Activated T-cell treated with anti-CD3 and anti-CD28 coated beads for 1 hour (primary cell): ENCODE data around the gene TIE1.

Source experiments
- DNase-seq: peaks from one replicate; pipeline ENCODE4 v3.0.0-alpha.2; 2020; ENCODE audit warnings: low read depth

TIE1 gene

GRCh38 chr1:43274125-43274803 is 26.5 kb upstream of the TIE1 start:
- peak; percentile 9 for DNase-seq

DNA sequence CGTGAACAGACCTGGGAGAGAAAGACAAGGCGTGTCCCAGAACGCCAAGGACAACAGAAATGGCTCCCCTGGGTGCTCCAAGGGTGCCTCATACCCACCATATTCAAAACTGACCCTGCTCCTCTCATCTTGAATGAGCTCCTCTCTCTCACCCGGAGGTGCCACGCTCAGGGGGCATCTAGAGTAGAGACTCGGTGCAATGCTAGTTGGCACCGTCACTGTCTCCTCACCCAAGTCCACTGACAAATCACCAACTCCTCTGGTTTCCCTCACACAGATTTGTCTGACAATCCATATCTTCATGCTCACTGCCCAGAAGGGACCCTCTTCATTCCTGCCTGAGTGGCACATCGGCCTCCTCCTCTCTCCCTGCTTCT is 26.0 kb upstream of the TIE1 start:
- no peak for DNase-seq

GRCh38 chr1:43275826-43276620 is 24.8 kb upstream of the TIE1 start:
- DNase-seq, result no peak

DNA sequence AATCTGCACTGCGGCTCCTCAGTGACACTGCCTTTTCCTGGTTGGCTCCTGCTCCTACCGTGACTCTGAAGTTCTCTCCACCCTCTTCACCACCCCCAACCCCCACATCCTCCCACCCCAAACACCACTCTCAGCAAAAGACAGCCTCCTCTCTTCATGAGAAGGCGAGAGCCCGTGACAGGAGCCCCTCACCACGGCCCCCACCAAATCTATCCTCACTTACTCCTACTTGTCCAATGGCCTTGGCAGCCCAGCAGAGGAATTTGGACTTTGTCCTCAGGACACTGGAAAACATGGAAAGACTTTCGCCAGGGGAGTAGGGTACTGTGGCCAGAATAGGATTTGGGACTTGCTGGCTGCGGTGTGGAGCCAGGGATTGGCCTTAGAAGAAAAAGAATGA is 24.1 kb upstream of the TIE1 start:
- no peak for DNase-seq

DNA sequence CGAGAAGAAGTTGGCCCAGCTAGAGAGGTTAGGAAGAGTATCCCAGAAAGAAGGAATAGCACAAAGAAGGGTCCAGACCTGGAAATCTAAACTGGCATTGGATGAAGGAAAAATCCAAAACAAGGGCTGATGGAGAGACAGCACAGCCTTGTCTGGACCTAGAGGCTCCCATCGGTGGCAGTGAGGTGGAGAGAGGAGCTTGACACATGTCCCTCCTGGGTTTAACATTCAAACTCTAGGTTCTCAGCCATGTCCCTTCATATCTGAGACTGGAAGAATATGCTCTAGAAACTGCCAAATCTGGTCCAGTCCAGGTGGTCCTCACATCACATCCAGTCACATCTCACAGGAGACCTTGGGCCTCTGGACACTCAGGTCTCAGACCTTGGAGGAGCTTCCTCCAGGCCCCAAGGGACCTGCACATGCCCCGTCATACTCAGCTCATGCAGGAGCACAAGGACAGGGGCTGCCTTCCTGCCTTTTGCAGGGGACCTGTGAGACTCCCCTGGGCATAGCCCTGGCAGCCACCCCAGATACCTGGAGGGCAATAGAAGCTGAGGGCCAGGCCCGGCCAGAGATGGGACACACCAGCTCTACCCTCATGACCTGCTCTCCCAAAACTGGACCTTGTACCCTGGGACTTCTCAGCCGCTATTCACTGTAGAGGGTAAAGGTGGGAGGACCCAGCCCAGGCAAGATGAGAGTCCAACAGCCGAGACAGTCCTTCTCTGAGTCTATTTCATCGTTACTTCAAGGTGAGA is 23.5 kb upstream of the TIE1 start:
- no peak for DNase-seq

DNA sequence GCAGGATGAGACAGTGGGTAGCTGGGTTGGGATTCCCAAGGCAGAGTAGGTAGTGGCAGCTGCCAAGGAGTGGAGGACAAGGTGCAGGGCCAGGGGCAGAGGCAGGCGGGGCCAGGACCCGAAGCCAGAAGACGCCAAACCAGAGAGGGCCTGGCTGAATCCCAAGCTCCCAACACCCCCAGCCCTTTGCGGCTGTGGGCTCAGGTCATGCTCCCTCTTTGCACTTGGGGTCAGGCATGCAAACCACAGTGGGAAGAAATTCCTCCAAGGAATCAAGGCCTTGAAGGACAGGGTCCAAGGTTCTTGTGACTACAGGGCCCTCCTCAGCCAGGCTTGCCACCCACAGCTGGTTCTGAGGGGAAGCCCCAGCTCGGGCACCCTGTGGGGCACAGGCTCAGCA is 21.6 kb upstream of the TIE1 start:
- DNase-seq, result no peak

GRCh38 chr1:43279666-43280065 is 21.1 kb upstream of the TIE1 start:
- DNase-seq, result no peak

- DNase-seq, result no peak
These were observed 20.1 kb upstream of the TIE1 start for GRCh38 chr1:43280692-43281091.

DNA sequence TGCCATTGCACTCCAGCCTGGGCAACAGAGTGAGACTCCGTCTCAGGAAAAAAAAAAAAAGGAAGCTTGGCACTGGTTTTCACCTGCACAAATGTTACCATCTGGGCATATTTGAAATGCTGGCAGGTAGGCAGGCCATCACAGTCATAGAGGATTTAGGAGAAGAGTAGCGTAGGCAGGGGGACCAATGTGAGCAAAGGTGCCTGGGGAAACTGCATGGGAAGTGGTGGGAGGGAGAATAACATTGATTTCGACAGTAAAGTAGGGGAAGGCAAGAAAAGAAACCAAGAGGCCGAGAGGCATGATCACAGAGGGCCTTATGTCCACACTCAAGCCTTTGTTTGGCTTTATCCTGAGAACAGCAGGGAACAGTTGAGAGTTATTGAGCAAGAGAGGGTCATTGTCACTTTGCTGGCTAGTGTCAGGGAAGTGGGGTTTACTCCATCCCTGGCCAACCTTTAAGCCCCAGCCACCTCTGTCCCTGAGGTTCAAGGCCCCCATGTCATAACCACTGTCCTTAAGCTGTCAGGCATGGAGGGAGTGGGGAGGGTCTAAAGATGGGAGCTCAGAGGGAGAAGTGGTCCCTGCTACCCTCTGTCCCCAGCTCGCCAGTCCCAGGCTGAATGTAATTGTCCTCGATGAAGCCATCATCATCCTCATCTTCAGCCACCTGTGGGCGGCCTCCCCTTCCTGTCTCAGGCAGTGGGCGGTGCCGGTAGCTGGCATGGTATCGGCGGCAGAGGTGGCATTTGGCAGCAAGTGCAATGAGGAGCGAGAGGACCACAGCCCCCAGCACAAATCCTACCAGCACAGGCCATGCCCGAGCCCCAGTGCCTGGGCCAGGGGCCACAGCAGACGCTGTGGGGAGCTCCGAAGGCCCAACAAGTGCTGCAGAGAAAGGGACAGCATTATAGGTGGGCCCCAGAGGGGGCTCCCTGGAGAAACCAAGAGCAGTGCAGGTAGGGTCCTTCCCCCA is 18.3 kb upstream of the TIE1 start:
- DNase-seq, result no peak

DNA sequence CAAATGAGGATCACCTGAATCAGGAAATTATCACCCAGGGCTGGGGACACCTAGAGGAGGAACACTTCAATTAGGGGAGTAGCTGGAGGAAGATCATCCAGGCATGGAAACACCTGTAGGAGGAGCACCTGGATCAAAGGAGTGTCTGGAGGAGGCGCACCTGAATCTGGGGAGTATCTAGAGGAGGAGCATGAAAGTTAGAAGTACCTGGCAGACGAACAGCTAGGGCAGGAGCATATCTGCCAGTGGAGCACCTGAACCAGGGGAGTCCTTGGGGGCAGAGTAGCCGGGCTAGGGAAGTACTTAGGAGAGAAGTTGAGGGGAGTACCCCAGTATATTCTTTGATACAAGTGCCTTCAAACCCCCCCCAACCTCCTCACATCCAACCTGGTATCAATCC is 16.7 kb upstream of the TIE1 start:
- DNase-seq, result no peak

- DNase-seq, result no peak
These were observed 16.2 kb upstream of the TIE1 start for GRCh38 chr1:43284546-43285110.

DNA sequence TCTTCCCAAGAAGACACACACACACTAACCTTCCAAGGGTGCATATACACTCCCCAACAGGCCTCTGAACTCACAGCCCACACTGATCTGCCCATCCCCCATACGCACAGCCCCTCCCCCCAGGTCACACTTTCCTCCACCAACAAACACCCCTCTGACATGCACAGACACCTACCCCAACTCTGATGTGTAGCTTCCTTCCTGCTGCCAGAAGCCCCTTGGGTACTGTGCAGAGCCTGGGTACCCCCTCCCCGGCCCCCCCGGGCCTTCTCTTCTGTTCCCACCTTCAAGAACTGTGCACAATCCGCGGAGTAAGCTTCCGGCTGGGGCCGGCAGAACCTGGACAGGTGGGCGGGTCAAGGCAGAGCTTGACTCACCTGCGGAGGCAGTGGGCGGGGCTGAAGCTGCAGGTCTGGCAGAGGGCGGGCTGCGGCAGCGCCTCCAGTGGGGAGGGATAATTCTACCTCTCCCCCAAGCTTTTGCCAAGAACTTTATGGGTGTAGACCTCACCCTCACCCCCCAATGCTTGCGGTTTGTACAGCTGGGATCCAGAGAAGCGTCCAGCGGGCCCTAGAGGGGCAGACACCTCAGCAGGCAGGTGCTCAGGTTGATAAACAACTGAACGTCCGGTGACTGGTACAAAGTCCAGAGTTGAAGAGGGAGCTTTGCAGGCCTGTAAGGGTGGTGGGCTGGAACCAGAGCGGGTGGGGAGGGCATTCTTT is 15.4 kb upstream of the TIE1 start, which contains the start of gene C1orf210:
Gene C1orf210 (minus strand): TSS at position 313 of the 722 bp plus-strand sequence. CDS start 2,311 bp downstream, outside the sequence.
- DNase-seq, result no peak

DNA sequence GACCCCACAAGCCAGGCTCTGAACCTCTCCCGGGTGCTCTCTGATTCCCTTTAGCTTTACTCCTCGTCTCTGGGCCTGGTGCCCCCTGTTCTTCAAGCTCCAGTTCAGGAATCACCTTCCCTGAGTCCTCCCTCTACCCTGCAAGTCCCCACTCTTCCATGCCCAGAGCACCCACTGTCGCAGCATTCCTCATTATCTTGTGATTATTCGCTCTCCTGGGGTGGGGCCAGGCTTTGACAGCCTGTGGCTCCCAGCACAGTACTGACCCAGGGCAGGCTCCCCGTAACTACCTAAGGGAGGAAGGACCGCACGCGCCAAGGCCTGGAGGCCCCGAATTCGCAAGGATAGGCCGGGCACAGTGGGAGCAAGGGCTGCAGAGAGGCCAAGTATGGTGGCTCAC is 14.7 kb upstream of the TIE1 start:
- no peak for DNase-seq

GRCh38 chr1:43286533-43286932 is 14.2 kb upstream of the TIE1 start:
- DNase-seq, result no peak

DNA sequence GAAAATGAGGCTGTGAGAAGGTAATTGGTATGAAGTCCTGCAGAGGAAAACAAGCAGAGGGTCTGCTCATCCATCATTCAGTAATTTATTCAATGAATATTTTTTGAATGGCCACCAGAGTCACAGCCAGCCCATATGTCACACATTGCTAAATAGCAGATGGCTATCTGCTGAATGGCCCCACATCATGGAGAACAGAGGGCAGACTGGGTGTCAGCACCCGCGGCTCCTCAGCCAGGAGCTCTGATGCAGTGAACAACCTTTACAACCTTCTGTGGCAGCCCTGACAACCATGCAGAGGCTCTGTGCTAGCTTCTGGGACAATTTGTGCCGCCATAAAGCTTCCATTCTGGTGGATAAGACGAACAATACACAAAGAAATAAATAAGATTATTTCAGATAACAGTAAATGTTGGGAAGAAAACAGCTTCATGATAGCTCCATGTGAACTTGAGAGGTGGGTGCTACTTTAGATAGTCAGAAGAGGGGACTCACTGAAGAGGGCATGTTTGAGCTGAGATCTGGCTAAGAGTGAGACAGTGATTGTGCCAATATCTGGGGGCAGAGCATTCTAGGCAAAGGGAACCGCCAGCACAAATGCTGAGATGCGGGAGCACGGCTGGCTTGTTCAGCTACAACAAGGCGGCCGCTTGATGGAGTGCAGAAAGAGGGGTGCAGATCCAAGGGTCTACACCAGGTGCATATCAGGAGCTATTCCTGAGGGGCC is 12.6 kb upstream of the TIE1 start:
- DNase-seq, result no peak

DNA sequence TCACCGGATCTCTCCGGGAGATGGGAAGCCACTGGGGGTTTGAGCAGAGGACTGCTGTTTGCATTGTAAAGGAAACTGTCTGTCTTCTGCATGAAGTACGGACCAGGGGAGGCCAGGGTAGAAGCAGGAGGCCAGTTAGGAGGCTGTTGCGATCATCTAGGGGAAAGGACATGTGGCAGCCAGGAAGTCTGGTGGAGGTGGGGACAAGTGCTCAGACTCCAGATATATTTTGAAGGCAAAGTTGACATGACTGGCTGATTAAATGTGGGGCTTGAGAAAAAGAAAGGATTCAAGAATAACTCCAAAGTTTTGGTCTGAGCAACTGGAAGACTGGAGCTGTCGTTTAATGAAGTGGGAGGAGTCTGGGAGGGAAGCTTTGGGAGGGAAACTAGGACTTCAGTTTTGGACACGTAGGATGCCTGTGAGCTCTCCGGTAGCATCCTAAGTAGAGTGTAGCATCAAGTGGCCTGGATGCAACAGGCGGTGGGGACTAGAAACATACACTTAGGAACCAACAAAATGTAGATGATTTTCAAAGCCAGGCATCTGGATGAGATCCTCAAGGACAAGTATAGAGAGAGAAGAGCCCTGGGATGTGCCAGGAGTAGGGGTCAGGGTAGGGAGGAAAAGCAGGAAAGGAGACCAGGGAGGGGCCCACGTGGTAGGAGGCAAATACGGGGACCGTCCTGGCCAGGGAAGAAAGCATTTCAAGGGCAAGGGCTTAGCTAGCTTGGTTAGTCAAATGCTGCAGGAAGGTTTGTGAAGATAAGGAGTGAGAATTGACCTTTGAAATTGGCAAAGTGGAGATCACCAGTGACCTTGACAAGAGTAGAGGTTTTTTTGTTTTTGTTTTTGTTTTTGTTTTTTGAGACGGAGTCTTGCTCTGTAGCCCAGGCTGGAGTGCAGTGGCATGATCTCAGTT is 11.7 kb upstream of the TIE1 start:
- DNase-seq, result no peak

DNA sequence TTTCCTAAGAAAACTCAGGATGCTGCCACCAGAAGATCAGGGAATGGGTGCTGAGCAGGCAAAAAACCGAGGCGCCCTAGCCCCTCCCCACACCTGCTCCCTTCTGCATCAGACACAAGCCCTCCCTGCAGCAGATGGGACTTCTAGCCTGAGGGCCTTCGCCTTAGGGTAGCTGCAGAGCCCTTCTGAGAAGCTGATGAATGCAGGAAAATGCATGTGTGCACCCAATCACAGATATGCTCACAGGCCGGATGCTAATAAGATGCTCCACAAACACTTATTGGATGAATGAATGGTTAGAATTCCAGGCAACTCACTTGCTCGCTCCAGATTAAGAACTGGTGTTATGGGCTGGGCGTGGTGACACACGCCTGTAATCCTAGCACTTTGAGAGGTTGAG is 8.6 kb upstream of the TIE1 start:
- no peak for DNase-seq

DNA sequence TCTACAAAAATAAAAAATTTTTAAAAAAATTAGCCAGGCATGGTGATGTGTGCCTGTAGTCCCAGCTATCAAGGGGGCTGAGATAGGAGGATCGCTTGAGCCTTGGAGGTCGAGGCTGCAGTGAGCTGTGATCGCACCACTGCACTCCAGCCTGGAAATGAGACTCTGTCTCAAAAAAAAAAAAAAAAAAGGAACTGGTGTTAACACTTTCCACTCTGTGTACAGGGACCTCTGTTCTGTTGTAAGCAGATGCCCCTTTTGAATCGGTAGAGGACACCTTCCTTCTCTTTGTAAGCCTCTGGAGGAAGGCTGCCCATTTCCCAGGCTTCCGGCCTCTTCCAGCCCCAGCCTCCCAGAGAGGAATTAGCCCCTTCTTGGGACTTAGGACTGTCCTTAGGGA is 8.1 kb upstream of the TIE1 start:
- no peak for DNase-seq

DNA sequence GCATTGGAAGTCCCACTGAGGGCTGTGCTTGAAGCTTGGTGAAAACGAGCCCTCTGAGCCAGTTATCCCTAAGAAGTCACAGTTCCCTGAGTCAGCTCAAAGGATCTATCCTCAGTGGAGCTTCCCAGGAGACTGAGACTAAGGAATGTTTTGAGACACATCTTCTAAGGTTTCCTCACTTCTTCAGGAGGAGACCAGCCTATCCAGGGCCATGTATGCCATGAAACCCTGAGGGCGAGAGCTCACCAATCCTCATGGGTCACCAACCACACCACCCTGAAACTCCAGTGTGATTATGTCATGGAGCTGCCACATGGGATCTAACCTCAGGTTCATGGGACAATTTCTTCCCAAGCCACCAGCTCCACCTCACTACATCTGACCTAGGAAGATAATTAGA is 7.6 kb upstream of the TIE1 start:
- DNase-seq, result no peak
